ENCODE data around the gene HDAC4.

HDAC4 gene

GRCh38 chr2:239241431-239241960 is 159.3 kb downstream of the HDAC4 start:
- TF ChIP-seq, protein P1, sequence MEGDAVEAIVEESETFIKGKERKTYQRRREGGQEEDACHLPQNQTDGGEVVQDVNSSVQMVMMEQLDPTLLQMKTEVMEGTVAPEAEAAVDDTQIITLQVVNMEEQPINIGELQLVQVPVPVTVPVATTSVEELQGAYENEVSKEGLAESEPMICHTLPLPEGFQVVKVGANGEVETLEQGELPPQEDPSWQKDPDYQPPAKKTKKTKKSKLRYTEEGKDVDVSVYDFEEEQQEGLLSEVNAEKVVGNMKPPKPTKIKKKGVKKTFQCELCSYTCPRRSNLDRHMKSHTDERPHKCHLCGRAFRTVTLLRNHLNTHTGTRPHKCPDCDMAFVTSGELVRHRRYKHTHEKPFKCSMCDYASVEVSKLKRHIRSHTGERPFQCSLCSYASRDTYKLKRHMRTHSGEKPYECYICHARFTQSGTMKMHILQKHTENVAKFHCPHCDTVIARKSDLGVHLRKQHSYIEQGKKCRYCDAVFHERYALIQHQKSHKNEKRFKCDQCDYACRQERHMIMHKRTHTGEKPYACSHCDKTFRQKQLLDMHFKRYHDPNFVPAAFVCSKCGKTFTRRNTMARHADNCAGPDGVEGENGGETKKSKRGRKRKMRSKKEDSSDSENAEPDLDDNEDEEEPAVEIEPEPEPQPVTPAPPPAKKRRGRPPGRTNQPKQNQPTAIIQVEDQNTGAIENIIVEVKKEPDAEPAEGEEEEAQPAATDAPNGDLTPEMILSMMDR (IDR thresholded peaks at IDR 0.05; ENCODE audit: low read depth, low read length, missing control alignments) = no peak
- Histone ChIP-seq H3K36me3 (replicated peaks) (no peaks in the 10 kb centered on the region), H3K27me3 (replicated peaks) (no peaks in the 10 kb centered on the region), H3K4me3 (ENCODE audit: low read depth, low read length) (no peak overlapping the region), H3K27ac (no peak overlapping the region)
- DNase-seq = no peak
- in situ Hi-C loops (cut with HindIII; ENCODE audit: low pct_ligation_motif_present, low sequenced_read_pairs) = no loop called here

- TF ChIP-seq, protein P1 (IDR thresholded peaks at IDR 0.05; ENCODE audit: low read depth, low read length, missing control alignments) = no peak
- H3K36me3 ChIP-seq (replicated peaks) = no peaks in the 10 kb centered on the region
- H3K27ac ChIP-seq = no peak overlapping the region
- H3K27me3 ChIP-seq (replicated peaks) = no peaks in the 10 kb centered on the region
- DNase-seq = no peak
- no peak overlapping the region for H3K4me3 ChIP-seq (ENCODE audit: low read depth, low read length)
- in situ Hi-C loops (cut with HindIII; ENCODE audit: low pct_ligation_motif_present, low sequenced_read_pairs) = no loop called here
Observed at GRCh38 chr2:239240414-239240881, 160.4 kb downstream of the HDAC4 start.

DNA sequence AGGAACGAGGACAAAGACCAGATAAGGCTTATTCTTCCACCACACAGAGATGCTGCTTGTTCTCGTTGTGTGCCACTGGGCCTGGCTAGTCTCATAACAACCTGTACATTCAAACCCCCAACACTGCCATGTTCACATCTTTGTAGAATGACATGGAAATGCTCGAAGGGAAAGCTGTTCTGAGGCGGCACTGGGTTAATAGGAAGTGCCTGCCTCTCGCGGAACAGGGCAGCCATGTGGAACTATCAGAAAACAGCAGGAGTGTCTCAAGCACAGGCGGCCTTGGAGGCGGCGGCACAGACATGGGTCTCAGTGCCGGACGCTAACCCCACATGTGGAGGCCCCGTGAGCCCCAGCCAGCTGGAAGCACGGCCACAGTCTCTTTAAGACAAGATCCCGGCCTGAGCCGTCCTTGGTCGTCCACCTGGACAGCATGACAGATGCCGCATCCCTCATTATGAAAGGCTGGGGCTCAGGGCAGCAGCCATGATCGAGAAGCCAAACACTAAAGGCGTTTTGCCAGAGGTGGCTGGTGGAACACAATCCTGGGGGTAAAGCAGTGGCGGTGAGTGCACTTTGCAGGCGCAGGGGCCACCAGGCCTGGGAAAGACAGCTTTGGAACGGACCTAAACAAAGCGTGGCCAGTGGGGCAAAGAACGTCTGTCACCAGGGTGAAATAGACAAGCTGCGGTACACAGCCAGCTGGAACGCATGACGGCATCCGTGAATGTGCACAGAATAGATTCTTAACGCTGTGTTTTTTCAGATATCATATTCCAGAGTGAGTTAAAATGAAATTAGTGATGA is 161.0 kb downstream of the HDAC4 start:
- Histone ChIP-seq H3K4me3 (ENCODE audit: low read depth, low read length) (no peak overlapping the region), H3K27me3 (replicated peaks) (no peaks in the 10 kb centered on the region), H3K36me3 (replicated peaks) (no peaks in the 10 kb centered on the region), H3K27ac (no peak overlapping the region)
- no peak for DNase-seq
- TF ChIP-seq, protein P1 (IDR thresholded peaks at IDR 0.05; ENCODE audit: low read depth, low read length, missing control alignments) = no peak
- in situ Hi-C loops (cut with HindIII; ENCODE audit: low pct_ligation_motif_present, low sequenced_read_pairs) = no loop called here

DNA sequence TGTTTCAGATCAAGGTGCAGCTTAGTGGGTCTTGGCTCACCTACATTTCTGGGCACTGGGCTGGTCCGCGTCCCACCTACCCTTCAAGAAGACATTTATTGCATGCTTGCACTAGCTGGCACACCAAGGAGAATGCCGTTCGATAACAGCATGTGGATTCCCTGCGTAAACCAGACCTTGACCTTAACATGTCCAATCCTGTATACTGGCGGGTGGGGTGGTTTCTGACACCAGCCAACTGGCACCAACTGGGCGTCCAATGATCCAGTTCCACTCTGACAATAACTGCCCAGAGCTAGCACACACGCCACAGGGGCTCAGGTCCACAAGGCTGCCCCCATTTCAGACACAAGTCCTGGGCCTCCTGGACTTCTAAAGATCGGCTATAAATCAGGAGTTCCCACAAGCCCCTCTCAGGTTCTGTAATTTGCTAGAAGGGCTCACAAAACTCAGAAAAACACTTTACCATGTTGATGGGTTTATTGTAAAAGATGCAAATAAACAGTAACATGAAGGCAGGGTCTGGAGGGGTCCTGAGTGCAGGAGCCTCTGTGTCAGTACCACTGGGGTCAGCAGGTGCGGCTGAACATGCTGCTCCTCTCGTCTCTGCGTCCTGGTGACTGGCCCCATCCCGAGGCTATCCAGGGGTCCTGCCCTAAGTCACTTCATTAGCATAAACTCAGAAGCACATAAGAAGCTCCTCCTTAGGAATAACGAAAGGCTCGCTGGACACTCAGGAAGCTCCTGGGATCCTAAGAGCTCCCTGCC is 161.8 kb downstream of the HDAC4 start:
- TF ChIP-seq, protein P1 (IDR thresholded peaks at IDR 0.05; ENCODE audit: low read depth, low read length, missing control alignments) = no peak
- DNase-seq = no peak
- H3K36me3 ChIP-seq (replicated peaks) = no peaks in the 10 kb centered on the region
- H3K27ac ChIP-seq = no peak overlapping the region
- H3K4me3 ChIP-seq (ENCODE audit: low read depth, low read length) = no peak overlapping the region
- no peaks in the 10 kb centered on the region for H3K27me3 ChIP-seq (replicated peaks)
- in situ Hi-C loops (cut with HindIII; ENCODE audit: low pct_ligation_motif_present, low sequenced_read_pairs) = no loop called here

DNA sequence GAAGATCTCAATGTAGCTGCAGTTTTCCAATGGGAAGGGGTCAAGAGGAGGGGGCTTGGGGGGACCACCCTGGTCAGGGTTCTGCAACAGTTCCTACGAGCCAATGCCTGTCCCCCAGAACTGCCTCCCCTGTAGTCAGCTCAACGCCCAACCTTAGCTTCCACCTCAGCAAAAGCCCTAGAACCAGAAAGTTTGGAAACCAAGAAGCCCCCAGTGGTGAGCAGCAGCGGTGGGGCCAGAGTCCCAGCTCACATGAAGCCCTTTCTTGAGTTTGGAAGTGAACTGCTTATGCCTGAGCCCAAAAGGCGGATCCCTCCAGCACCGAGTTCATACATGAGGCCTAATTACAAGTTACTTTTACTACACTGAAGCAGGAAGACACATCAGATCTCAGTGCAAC is 162.4 kb downstream of the HDAC4 start:
- Histone ChIP-seq H3K36me3 (replicated peaks) (no peaks in the 10 kb centered on the region), H3K27ac (no peak overlapping the region), H3K27me3 (replicated peaks) (no peaks in the 10 kb centered on the region), H3K4me3 (ENCODE audit: low read depth, low read length) (no peak overlapping the region)
- TF ChIP-seq, protein P1 (IDR thresholded peaks at IDR 0.05; ENCODE audit: low read depth, low read length, missing control alignments) = no peak
- DNase-seq = no peak
- in situ Hi-C loops (cut with HindIII; ENCODE audit: low pct_ligation_motif_present, low sequenced_read_pairs) = no loop called here
